Measurements from ENCODE around the gene DSPP.
"Not testable (repeated sequence)": the region's sequence is repeated elsewhere in the genome, so short reads cannot be mapped to it uniquely, and the experiment has no call there.

The DSPP gene

GRCh38 chr4:87608229-87608628 lies at the start of gene DSPP:
TSS of gene DSPP (plus strand) at chr4:87608529. CDS start at chr4:87610909, 2,380 bp downstream.
- no peaks in the 10 kb centered on the region for H3K4me1 Mint-ChIP-seq
- H3K9me3 Mint-ChIP-seq, result no peaks in the 10 kb centered on the region
- H3K27me3 Mint-ChIP-seq, result peaks cover 9% of the 10 kb centered on the region
- H3K4me3 Mint-ChIP-seq, result no peak within 1 kb of the TSS
- no peak within 1 kb of the TSS for H3K27ac Mint-ChIP-seq
- H3K36me3 Mint-ChIP-seq, result no peaks in the 10 kb centered on the region

GRCh38 chr4:87559090-87559837 lies 49.1 kb upstream of the DSPP start:
- Mint-ChIP-seq H3K4me3 (no peak overlapping the region), H3K27me3 (peaks cover 2% of the 10 kb centered on the region), H3K9me3 (peaks cover 5% of the 10 kb centered on the region), H3K36me3 (no peaks in the 10 kb centered on the region), H3K4me1 (peaks cover 13% of the 10 kb centered on the region), H3K27ac (no peak overlapping the region)

GRCh38 chr4:87560802-87561201 lies 47.5 kb upstream of the DSPP start:
- no peak overlapping the region for H3K27ac Mint-ChIP-seq
- H3K4me3 Mint-ChIP-seq, result no peak overlapping the region
- peaks cover 13% of the 10 kb centered on the region for H3K4me1 Mint-ChIP-seq
- H3K27me3 Mint-ChIP-seq, result peaks cover 2% of the 10 kb centered on the region
- peaks cover under 1% of the 10 kb centered on the region for H3K9me3 Mint-ChIP-seq
- H3K36me3 Mint-ChIP-seq, result no peaks in the 10 kb centered on the region

- H3K4me3 Mint-ChIP-seq, result no peak overlapping the region
- H3K27me3 Mint-ChIP-seq, result peaks cover 8% of the 10 kb centered on the region
- H3K4me1 Mint-ChIP-seq, result no peaks in the 10 kb centered on the region
- H3K27ac Mint-ChIP-seq, result no peak overlapping the region
- H3K9me3 Mint-ChIP-seq, result no peaks in the 10 kb centered on the region
- H3K36me3 Mint-ChIP-seq, result no peaks in the 10 kb centered on the region
Observed at GRCh38 chr4:87565746-87566145, 42.6 kb upstream of the DSPP start.

- Mint-ChIP-seq H3K27ac (no peak overlapping the region), H3K4me1 (no peaks in the 10 kb centered on the region), H3K36me3 (no peaks in the 10 kb centered on the region), H3K27me3 (peaks cover 8% of the 10 kb centered on the region), H3K4me3 (no peak overlapping the region), H3K9me3 (no peaks in the 10 kb centered on the region)
Observed at GRCh38 chr4:87566276-87566675, 42.1 kb upstream of the DSPP start.

- no peak overlapping the region for H3K27ac Mint-ChIP-seq
- no peaks in the 10 kb centered on the region for H3K36me3 Mint-ChIP-seq
Observed at GRCh38 chr4:87567191-87567590, 41.1 kb upstream of the DSPP start.

GRCh38 chr4:87570290-87570805 lies 38.0 kb upstream of the DSPP start:
- Mint-ChIP-seq H3K4me1 (no peaks in the 10 kb centered on the region), H3K36me3 (no peaks in the 10 kb centered on the region), H3K27me3 (peaks cover 16% of the 10 kb centered on the region), H3K27ac (no peak overlapping the region), H3K9me3 (no peaks in the 10 kb centered on the region), H3K4me3 (no peak overlapping the region)

More at GRCh38 chr4:87567191-87567590, 41.1 kb upstream of the DSPP start:
- no peaks in the 10 kb centered on the region for H3K9me3 Mint-ChIP-seq
- no peak overlapping the region for H3K4me3 Mint-ChIP-seq
- peaks cover 13% of the 10 kb centered on the region for H3K27me3 Mint-ChIP-seq
- H3K4me1 Mint-ChIP-seq, result no peaks in the 10 kb centered on the region

- not testable (repeated sequence) for H3K4me1 Mint-ChIP-seq, H3K36me3 Mint-ChIP-seq, H3K4me3 Mint-ChIP-seq, H3K9me3 Mint-ChIP-seq
- Mint-ChIP-seq H3K27ac (peak overlapping the region; percentile 64), H3K27me3 (peaks cover 10% of the 10 kb centered on the region)
Observed at GRCh38 chr4:87574376-87574775, 34.0 kb upstream of the DSPP start.

- H3K4me1 Mint-ChIP-seq, result no peaks in the 10 kb centered on the region
- H3K36me3 Mint-ChIP-seq, result no peaks in the 10 kb centered on the region
- no peak overlapping the region for H3K4me3 Mint-ChIP-seq
- no peak overlapping the region for H3K27ac Mint-ChIP-seq
- H3K27me3 Mint-ChIP-seq, result peaks cover 10% of the 10 kb centered on the region
- H3K9me3 Mint-ChIP-seq, result no peaks in the 10 kb centered on the region
Observed at GRCh38 chr4:87574996-87575395, 33.3 kb upstream of the DSPP start.

- no peaks in the 10 kb centered on the region for H3K4me1 Mint-ChIP-seq
- H3K36me3 Mint-ChIP-seq, result no peaks in the 10 kb centered on the region
Observed at GRCh38 chr4:87575408-87575807, 32.9 kb upstream of the DSPP start.

GRCh38 chr4:87575983-87576382 lies 32.3 kb upstream of the DSPP start:
- no peaks in the 10 kb centered on the region for H3K4me1 Mint-ChIP-seq
- no peaks in the 10 kb centered on the region for H3K9me3 Mint-ChIP-seq
- H3K36me3 Mint-ChIP-seq, result no peaks in the 10 kb centered on the region
- peaks cover 9% of the 10 kb centered on the region for H3K27me3 Mint-ChIP-seq
- no peak overlapping the region for H3K4me3 Mint-ChIP-seq
- H3K27ac Mint-ChIP-seq, result no peak overlapping the region

More at GRCh38 chr4:87575408-87575807, 32.9 kb upstream of the DSPP start:
- no peaks in the 10 kb centered on the region for H3K9me3 Mint-ChIP-seq
- no peak overlapping the region for H3K27ac Mint-ChIP-seq
- H3K27me3 Mint-ChIP-seq, result peaks cover 10% of the 10 kb centered on the region
- H3K4me3 Mint-ChIP-seq, result no peak overlapping the region

GRCh38 chr4:87579478-87579877 lies 28.9 kb upstream of the DSPP start:
- no peaks in the 10 kb centered on the region for H3K4me1 Mint-ChIP-seq
- H3K36me3 Mint-ChIP-seq, result no peaks in the 10 kb centered on the region
- H3K27ac Mint-ChIP-seq, result no peak overlapping the region
- no peaks in the 10 kb centered on the region for H3K9me3 Mint-ChIP-seq
- no peak overlapping the region for H3K4me3 Mint-ChIP-seq
- no peaks in the 10 kb centered on the region for H3K27me3 Mint-ChIP-seq

- Mint-ChIP-seq H3K27ac (no peak overlapping the region), H3K4me1 (no peaks in the 10 kb centered on the region), H3K4me3 (no peak overlapping the region), H3K9me3 (no peaks in the 10 kb centered on the region), H3K36me3 (no peaks in the 10 kb centered on the region), H3K27me3 (no peaks in the 10 kb centered on the region)
Observed at GRCh38 chr4:87580057-87580456, 28.3 kb upstream of the DSPP start.

GRCh38 chr4:87584222-87584908 lies 24.0 kb upstream of the DSPP start:
- no peaks in the 10 kb centered on the region for H3K9me3 Mint-ChIP-seq
- peaks cover 3% of the 10 kb centered on the region for H3K27me3 Mint-ChIP-seq
- H3K27ac Mint-ChIP-seq, result no peak overlapping the region
- H3K36me3 Mint-ChIP-seq, result no peaks in the 10 kb centered on the region
- no peak overlapping the region for H3K4me3 Mint-ChIP-seq
- no peaks in the 10 kb centered on the region for H3K4me1 Mint-ChIP-seq

GRCh38 chr4:87589531-87589930 lies 18.8 kb upstream of the DSPP start:
- Mint-ChIP-seq H3K36me3 (no peaks in the 10 kb centered on the region), H3K27me3 (peaks cover 5% of the 10 kb centered on the region), H3K27ac (no peak overlapping the region), H3K9me3 (peaks cover 7% of the 10 kb centered on the region), H3K4me1 (no peaks in the 10 kb centered on the region), H3K4me3 (no peak overlapping the region)

GRCh38 chr4:87592124-87592523 lies 16.2 kb upstream of the DSPP start:
- Mint-ChIP-seq H3K9me3 (peaks cover 7% of the 10 kb centered on the region), H3K4me1 (no peaks in the 10 kb centered on the region), H3K27ac (no peak overlapping the region), H3K4me3 (no peak overlapping the region), H3K27me3 (peaks cover 6% of the 10 kb centered on the region), H3K36me3 (no peaks in the 10 kb centered on the region)

All from activated naive CD4-positive, alpha-beta T cell treated with anti-CD3 and anti-CD28 coated beads, Interleukin-2, amount 50 U/mL, for 24 hours (primary cell).